ENCODE measurements around the gene RXYLT1. TPM values are rescaled to one million over a fixed set of nuclear protein-coding genes. Genes with fewer than 3 reads are reported as not detected.
A peak's percentile ranks its signal among the peaks of the same experiment; 100 is the strongest.

RXYLT1 gene
- total and polyA plus RNA-seq, 2 experiments from 2014 or later = 13.8 to 24.1 TPM

- no peak for TF ChIP-seq CTCF (IDR thresholded peaks at IDR 0.05; ENCODE audit: low read depth, low read length)
These were observed 15.5 kb downstream of the RXYLT1 start for GRCh38 chr12:63795032-63795687.

GRCh38 chr12:63795944-63796343 lies 16.2 kb downstream of the RXYLT1 start:
- Histone ChIP-seq H3K9me3 (ENCODE audit: low read depth) (no peaks in the 10 kb centered on the region), H3K4me3 (no peak overlapping the region), H3K27me3 (no peaks in the 10 kb centered on the region), H3K4me1 (ENCODE audit: low read depth) (no peaks in the 10 kb centered on the region), H3K27ac (no peak overlapping the region), H3K36me3 (peaks cover 5% of the 10 kb centered on the region)
- TF ChIP-seq CTCF (IDR thresholded peaks at IDR 0.05; ENCODE audit: low read depth, low read length) = no peak
- DNase-seq (ENCODE audit: low read depth in 1 of 2, low spot score in 1 of 2) = no peak

More at GRCh38 chr12:63795032-63795687, 15.5 kb downstream of the RXYLT1 start:
- peaks cover 8% of the 10 kb centered on the region for H3K36me3 ChIP-seq
- no peaks in the 10 kb centered on the region for H3K9me3 ChIP-seq (ENCODE audit: low read depth)
- no peaks in the 10 kb centered on the region for H3K27me3 ChIP-seq
- H3K4me1 ChIP-seq (ENCODE audit: low read depth) = no peaks in the 10 kb centered on the region
- H3K27ac ChIP-seq = no peak overlapping the region
- H3K4me3 ChIP-seq = no peak overlapping the region
- DNase-seq (ENCODE audit: low read depth in 1 of 2, low spot score in 1 of 2) = peak in 1 of 2 donors; percentile 2

GRCh38 chr12:63802012-63802608 lies 22.4 kb downstream of the RXYLT1 start:
- peak; percentile 28 to 48 for DNase-seq (ENCODE audit: low read depth in 1 of 2, low spot score in 1 of 2)
- Histone ChIP-seq H3K4me1 (ENCODE audit: low read depth) (no peaks in the 10 kb centered on the region), H3K36me3 (no peaks in the 10 kb centered on the region), H3K4me3 (no peak overlapping the region), H3K9me3 (ENCODE audit: low read depth) (no peaks in the 10 kb centered on the region), H3K27ac (no peak overlapping the region), H3K27me3 (no peaks in the 10 kb centered on the region)
- TF ChIP-seq CTCF (IDR thresholded peaks at IDR 0.05; ENCODE audit: low read depth, low read length) = peak; percentile 51

- Histone ChIP-seq H3K27me3 (no peaks in the 10 kb centered on the region), H3K27ac (no peak overlapping the region), H3K36me3 (no peaks in the 10 kb centered on the region), H3K4me3 (no peak overlapping the region), H3K9me3 (ENCODE audit: low read depth) (no peaks in the 10 kb centered on the region), H3K4me1 (ENCODE audit: low read depth) (no peaks in the 10 kb centered on the region)
- TF ChIP-seq CTCF (IDR thresholded peaks at IDR 0.05; ENCODE audit: low read depth, low read length) = no peak
- no peak for DNase-seq (ENCODE audit: low read depth in 1 of 2, low spot score in 1 of 2)
These were observed 25.0 kb downstream of the RXYLT1 start for GRCh38 chr12:63804746-63805145.

GRCh38 chr12:63805704-63806672 lies 26.3 kb downstream of the RXYLT1 start:
- Histone ChIP-seq H3K9me3 (ENCODE audit: low read depth) (no peaks in the 10 kb centered on the region), H3K4me3 (no peak overlapping the region), H3K27me3 (no peaks in the 10 kb centered on the region), H3K27ac (no peak overlapping the region), H3K4me1 (ENCODE audit: low read depth) (no peaks in the 10 kb centered on the region), H3K36me3 (no peaks in the 10 kb centered on the region)
- no peak for TF ChIP-seq CTCF (IDR thresholded peaks at IDR 0.05; ENCODE audit: low read depth, low read length)
- DNase-seq (ENCODE audit: low read depth in 1 of 2, low spot score in 1 of 2) = no peak

Measured in cardiac muscle cell (in vitro differentiated cells and primary cell).